HG03064 (cell line): ENCODE data around the gene LRRC74B.

Experiments
- ATAC-seq: cut with Tn5 transposase; IDR thresholded peaks from one replicate; pipeline ENCODE4 v1.9.1; 2021; ENCODE audit warnings: low read depth; ENCODE audit not compliant: unreplicated experiment

The LRRC74B gene

DNA sequence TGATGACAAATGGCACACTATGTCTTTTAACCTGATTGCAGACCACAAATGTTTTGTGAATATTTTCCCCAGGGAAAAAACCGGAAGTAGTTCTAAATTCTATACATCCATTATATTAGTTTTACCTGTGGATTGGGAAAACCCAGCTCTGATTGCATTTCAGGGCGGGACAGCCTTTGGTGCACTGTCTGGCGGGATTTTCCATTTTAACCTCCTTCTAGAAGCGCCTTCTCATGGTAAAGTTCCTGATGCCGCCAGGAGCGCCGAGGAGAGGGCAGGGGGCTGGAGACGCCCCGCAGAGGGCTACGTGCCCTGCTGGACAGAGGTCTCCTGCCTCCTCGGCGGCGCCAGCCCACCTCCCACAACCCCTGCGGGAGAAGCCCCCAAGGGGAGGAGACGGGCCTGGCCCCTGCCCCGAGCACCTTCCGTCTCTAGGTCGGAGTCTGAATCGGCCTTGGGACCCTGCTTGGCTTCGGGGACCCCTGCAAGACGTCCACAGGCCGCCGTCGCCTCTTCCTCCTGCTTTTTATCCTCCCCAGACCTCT lies 32.0 kb upstream of the LRRC74B start:
- no peak for ATAC-seq

DNA sequence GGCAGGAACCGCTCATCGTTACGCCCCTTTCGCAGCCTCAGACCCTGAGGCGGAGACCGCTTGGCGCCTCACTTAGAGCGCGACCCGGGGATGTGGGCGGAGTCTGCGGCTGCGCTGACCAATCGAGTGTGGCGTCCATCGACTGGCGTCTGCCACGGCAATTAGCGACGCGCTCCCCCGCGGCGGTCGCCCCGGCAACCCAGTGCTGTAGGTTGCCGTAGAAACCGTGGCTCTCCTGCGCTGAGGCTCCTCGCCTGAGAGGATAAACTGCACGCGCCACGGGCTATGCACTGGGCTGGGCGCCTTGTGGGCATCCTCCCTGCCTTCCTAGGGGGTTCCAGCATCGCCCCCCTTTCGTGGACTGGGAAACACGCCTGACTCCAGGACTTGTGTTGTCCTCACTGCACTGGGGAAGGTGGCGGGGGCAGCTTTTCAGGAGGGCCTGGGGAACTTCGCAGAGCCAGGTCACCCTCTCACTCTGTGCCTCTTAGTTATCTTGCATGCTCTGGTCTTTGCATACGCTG lies 31.5 kb upstream of the LRRC74B start:
- peak; percentile 76 for ATAC-seq

DNA sequence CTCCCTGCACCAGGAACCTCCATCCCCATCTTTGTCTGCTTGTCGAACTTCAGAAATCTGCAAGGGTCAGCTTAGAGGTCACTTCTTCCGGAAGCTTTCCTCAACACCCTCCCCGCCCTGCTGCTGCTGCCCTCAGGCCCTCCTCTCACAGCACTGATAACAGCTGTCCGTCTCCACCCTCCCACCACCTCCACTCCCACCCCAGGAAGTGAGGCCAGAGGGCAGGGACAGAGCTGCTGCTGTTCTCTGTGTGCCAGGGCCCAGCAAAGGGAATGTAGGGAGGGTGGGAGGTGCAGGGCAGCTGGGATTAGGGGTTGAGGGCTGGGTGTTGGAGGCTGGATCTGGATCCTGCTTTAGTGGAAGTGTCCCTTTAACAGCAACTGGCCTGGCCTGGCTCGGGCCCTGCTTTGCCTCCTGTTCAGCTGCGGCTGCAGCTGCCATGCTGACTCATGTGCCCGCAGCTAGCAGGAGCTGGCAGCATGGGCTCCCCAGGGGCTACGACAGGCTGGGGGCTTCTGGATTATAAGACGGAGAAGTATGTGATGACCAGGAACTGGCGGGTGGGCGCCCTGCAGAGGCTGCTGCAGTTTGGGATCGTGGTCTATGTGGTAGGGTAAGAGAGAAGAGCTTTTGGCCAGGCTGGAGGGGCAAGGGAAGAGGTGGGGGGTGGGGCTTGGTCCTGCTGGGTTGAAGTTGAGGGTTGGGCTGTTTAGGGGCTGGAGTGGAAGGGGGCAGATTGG lies 30.9 kb upstream of the LRRC74B start, which contains the start of gene P2RX6:
Gene P2RX6, plus strand, starts transcription at position 440 of the 740 bp plus-strand sequence. Its CDS starts 10 bp downstream, at position 450.
- ATAC-seq = no peak

DNA sequence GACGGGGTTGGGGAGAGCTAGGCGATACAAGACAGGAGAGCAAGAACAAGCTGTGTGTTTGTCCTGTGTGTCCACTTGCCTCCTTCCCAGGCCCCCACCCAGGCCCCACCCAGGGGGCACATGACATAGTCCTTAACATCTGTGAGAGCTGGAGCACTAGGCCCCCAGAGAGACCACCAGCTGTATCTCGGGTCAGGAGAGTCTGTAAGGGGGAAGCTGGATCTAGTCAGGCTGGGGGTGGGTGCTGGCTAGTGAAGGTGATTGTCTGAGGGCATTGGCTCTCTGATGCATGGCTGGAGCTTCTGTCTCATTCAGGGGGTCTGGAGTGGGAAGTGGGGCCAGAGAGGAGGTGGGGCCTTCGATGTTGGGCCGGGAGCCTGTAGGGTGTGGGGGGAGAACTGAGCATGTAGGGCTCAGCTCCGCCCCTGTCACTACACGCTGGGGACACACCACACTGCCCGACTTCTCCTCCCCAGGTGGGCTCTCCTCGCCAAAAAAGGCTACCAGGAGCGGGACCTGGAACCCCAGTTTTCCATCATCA lies 30.2 kb upstream of the LRRC74B start:
- ATAC-seq = no peak

GRCh38 chr22:21016644-21017420 lies 28.9 kb upstream of the LRRC74B start:
- no peak for ATAC-seq

GRCh38 chr22:21018314-21018713 lies 27.4 kb upstream of the LRRC74B start:
- ATAC-seq = no peak

DNA sequence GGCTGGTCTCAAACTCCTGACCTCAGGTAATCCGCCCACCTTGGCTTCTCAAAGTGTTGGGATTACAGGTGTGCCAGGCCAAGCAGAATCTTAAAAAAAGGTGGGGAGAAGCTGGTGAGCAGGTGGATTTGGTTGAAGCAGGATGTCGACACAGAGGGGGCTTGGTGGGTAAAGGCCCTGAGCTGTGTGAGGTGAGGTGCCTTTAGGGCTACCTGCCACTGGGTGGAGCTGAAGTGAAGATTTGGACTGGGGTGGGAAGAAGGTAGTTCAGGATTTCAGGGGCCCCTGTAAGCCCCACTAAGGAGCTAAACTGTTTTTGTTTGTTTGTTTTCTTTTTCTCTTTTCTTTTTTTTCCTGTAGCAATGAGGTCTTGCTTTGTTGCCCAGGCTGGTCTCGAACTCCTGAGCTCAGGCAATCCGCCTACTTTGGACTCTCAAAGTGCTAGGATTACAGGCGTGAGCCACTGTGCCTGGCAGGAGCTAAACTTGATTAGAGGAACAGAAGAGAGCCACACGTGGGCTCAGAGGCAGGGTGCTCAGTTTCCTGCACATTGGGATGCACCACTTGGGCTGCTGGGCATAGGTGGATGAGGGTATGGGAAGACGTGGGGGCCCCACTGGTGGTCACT lies 24.8 kb upstream of the LRRC74B start:
- no peak for ATAC-seq

DNA sequence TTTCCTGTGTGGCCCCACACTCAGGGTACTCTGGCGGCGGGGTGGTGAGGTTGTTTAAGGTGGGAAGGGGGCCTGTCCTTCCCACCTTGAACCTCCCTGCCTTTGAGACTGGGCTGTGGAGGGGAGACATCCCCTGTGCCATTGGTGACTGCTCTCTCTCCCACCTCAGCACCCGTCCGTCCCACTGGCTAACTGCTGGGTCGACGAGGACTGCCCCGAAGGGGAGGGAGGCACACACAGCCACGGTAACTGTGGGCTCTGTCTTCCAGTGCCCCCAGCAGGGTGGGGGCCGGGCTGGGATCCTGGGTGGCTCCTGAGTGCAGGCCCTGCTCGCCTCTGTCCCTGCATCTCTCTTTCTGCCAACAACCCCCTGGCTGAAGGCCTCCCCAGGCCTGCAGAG lies 23.2 kb upstream of the LRRC74B start:
- ATAC-seq = no peak

DNA sequence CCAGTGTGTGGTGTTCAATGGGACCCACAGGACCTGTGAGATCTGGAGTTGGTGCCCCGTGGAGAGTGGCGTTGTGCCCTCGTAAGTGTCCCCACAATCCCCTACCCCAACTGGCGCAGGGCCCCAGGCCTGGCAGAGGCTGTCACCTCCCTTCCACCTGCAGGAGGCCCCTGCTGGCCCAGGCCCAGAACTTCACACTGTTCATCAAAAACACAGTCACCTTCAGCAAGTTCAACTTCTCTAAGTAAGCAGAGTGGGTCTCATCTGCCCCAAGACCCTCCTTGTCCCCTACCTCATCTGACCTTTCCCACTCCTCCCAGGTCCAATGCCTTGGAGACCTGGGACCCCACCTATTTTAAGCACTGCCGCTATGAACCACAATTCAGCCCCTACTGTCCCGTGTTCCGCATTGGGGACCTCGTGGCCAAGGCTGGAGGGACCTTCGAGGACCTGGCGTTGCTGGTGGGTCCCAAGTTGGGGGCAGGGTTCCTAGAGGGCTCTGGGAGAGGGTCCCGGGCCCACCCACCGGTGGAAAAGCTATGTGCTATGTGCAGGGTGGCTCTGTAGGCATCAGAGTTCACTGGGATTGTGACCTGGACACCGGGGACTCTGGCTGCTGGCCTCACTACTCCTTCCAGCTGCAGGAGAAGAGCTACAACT lies 22.7 kb upstream of the LRRC74B start:
- ATAC-seq = no peak

DNA sequence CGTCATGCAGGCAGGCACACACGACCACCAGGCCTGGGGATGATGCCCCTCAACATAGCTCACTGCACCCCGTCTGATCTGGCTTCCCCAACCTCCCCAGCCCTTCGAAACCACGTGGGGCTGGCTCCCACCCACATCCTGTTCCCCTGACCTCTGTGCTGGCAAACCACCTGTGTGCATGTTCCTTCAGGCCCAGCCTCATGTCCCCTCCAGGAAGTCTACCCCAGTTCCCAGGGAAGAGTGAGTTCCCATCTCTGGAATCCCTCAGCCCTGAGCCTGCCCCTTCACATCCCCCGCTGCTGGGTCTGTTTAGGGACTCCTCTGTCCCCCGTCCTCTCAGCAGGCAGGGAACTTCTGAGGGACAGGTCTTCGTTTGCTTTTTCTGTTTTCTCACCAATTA lies 20.5 kb upstream of the LRRC74B start:
- ATAC-seq = no peak

DNA sequence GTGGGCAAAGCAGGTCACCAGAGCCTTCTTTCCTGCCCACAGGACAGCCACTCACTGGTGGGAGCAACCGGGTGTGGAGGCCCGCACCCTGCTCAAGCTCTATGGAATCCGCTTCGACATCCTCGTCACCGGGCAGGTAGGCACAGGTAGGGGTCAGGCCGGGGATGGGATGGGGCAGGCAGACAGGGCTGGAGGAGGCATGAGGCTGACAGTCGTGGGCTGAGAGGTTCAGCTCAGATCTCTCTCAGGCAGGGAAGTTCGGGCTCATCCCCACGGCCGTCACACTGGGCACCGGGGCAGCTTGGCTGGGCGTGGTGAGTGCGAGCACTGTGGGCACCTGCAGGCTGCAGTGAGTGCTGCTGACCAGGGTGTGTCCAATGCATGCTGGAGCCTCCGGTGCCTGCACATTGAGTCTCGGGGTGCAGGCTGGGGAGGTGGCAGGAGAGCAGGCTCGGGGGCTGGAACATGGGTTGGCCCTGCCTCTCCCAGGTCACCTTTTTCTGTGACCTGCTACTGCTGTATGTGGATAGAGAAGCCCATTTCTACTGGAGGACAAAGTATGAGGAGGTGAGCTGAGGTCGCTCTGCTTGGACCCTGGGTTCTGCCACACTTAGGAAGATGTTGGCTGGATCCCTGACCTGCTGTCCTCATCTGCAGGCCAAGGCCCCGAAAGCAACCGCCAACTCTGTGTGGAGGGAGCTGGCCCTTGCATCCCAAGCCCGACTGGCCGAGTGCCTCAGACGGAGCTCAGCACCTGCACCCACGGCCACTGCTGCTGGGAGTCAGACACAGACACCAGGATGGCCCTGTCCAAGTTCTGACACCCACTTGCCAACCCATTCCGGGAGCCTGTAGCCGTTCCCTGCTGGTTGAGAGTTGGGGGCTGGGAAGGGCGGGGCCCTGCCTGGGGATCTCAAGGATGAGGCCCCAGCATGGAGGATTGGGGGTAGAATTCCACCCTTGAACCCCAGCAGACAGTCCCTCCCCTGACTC lies 19.7 kb upstream of the LRRC74B start:
- ATAC-seq = no peak

- ATAC-seq = no peak
Observed at GRCh38 chr22:21026783-21027692, 18.7 kb upstream of the LRRC74B start.

DNA sequence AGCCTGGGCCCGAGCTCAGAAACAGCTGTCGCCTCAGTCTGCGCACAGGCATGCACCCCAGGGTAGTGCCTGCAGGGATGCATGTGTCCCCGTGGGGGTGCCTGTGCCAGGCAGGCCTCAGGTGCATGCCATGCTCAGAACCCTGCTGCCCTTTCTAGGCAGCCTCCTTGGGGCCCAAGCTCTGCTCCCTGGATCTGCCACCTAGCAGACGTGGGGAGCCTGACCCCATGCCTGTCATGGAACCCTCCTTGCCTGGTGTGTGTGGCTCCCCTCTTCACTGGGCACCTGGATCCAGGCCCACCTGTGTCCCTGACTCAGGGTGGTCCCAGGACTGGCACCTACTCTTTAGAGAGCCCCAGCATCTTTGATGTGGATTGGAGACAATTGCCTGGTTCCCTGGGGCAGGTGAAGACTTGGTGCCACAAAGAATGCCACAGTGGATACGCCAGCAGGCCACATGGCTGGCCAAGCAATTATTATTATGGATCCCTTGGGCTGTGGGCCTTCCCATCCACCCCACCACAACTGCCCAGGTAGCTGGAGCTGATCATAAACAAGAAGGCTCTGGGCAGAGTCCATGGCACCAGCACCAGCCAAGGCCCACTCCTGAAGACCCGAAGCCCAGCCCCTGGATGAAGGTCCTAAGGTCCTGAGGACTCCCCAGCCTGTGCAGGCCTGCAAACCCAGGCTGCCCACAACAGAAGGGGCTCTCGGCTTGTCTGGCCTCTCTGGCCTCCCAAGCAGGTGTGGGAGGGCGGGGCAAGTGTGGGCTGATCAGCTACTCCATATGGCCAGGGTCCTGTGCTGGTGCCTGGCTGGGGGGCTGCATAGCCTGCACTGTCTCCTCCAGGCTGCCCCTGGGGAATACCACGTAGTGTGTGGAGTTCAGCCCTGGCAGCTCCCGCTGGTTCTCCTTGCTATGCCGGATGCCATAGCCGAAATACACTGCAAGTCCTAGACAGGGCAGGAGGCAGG lies 17.2 kb upstream of the LRRC74B start:
- no peak for ATAC-seq

GRCh38 chr22:21029486-21030025 lies 16.2 kb upstream of the LRRC74B start:
- ATAC-seq = no peak

- no peak for ATAC-seq
Observed at GRCh38 chr22:21030032-21030431, 15.7 kb upstream of the LRRC74B start.
